Measurements from ENCODE around the gene RAB5A.

DNA sequence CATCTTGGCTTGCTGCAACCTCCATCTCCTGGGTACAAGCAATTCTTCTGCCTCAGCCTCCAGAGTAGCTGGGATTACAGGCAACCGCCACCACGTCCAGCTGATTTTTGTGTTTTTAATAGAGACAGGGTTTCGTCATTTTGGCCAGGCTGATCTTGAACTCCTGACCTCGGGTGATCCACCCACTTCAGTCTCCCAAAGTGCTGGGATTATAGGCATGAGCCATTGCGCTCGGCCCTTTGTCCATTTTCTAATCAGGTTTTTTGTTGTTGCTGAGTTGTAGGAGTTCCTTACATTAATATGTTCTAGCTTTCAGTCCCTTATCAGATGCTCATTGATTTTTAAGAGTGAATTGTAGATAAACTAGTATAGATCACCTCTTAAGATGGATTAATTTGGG lies 20.3 kb downstream of the RAB5A start:
- TF ChIP-seq, protein P1, sequence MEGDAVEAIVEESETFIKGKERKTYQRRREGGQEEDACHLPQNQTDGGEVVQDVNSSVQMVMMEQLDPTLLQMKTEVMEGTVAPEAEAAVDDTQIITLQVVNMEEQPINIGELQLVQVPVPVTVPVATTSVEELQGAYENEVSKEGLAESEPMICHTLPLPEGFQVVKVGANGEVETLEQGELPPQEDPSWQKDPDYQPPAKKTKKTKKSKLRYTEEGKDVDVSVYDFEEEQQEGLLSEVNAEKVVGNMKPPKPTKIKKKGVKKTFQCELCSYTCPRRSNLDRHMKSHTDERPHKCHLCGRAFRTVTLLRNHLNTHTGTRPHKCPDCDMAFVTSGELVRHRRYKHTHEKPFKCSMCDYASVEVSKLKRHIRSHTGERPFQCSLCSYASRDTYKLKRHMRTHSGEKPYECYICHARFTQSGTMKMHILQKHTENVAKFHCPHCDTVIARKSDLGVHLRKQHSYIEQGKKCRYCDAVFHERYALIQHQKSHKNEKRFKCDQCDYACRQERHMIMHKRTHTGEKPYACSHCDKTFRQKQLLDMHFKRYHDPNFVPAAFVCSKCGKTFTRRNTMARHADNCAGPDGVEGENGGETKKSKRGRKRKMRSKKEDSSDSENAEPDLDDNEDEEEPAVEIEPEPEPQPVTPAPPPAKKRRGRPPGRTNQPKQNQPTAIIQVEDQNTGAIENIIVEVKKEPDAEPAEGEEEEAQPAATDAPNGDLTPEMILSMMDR (IDR thresholded peaks at IDR 0.05 in 8 of 11, conservative IDR thresholded peaks at IDR 0.05 in 3 of 11), result no peak
- TF ChIP-seq POLR2A (IDR thresholded peaks at IDR 0.05) (no peak), POLR2AphosphoS5 (IDR thresholded peaks at IDR 0.05) (peak in 1 of 3 donors; percentile 27)

All from spleen (tissue), 7 donors.